Mesenchymal stem cell (in vitro differentiated cells and primary cell): ENCODE data around the gene MVB12B.
A peak's percentile ranks its signal among the peaks of the same experiment; 100 is the strongest.

Experiments used
- DNase-seq: peaks from one replicate; pipeline ENCODE4 v3.0.0-alpha.2; 2013
- H2AFZ ChIP-seq: one replicate; pipeline ENCODE4 v1.6.1; 2013; ENCODE audit warnings: low read depth, mild to moderate bottlenecking, control low read depth, inconsistent platforms, low read length, moderate library complexity
- H2AK5ac ChIP-seq: 2 replicates; pipeline ENCODE4 v1.6.1; 2013; ENCODE audit warnings: low read length, moderate library complexity, mild to moderate bottlenecking, inconsistent platforms; ENCODE audit not compliant: severe bottlenecking
- H2BK120ac ChIP-seq: one replicate; pipeline ENCODE4 v1.6.1; 2013; ENCODE audit warnings: low read depth, mild to moderate bottlenecking, inconsistent platforms, low read length, moderate library complexity
- H2BK12ac ChIP-seq, 2 experiments: one replicate each; pipeline ENCODE4 v1.6.1; 2013; ENCODE audit warnings: inconsistent platforms in 2 of 2, low read length in 2 of 2, mild to moderate bottlenecking in 2 of 2, moderate library complexity in 2 of 2, control low read depth in 1 of 2
- H2BK15ac ChIP-seq: one replicate; pipeline ENCODE4 v1.6.1; 2013; ENCODE audit warnings: mild to moderate bottlenecking, low read depth, inconsistent platforms; ENCODE audit not compliant: poor library complexity, severe bottlenecking
- H2BK5ac ChIP-seq: 2 replicates; pipeline ENCODE4 v1.6.1; 2013; ENCODE audit warnings: low read depth, mild to moderate bottlenecking, low read length, control low read depth, inconsistent platforms; ENCODE audit not compliant: poor library complexity, severe bottlenecking
- H3K14ac ChIP-seq, 2 experiments: one replicate each; pipeline ENCODE4 v1.6.1; 2013; ENCODE audit warnings: inconsistent platforms in 2 of 2, low read length in 2 of 2, control low read depth in 1 of 2, mild to moderate bottlenecking in 1 of 2, moderate library complexity in 1 of 2
- H3K18ac ChIP-seq, 2 experiments: one replicate each; pipeline ENCODE4 v1.6.1; 2013; ENCODE audit warnings: inconsistent platforms in 2 of 2, low read length in 2 of 2, control low read depth in 1 of 2, low read depth in 1 of 2, mild to moderate bottlenecking in 1 of 2
- H3K23ac ChIP-seq, 2 experiments: one replicate each; pipeline ENCODE4 v1.6.1; 2013; ENCODE audit warnings: inconsistent platforms in 2 of 2, low read length in 2 of 2, mild to moderate bottlenecking in 2 of 2, moderate library complexity in 2 of 2, control low read depth in 1 of 2
- H3K27ac ChIP-seq: 2 replicates; pipeline ENCODE4 v1.5.1; 2013; ENCODE audit warnings: mild to moderate bottlenecking, moderate library complexity, low read length, control low read depth, inconsistent platforms; ENCODE audit not compliant: poor library complexity, severe bottlenecking
- H3K27me3 ChIP-seq, 2 experiments: 2 replicates each; pipeline versions ENCODE4 v1.6.1 to v1.7.0; 2013; ENCODE audit warnings: low read length in 2 of 2, mild to moderate bottlenecking in 2 of 2, moderate library complexity in 2 of 2, control low read depth in 1 of 2, inconsistent platforms in 1 of 2; ENCODE audit not compliant: control insufficient read depth in 1 of 2, insufficient read depth in 1 of 2
- H3K36me3 ChIP-seq, 2 experiments: 2 replicates each; pipeline versions ENCODE4 v1.6.1 to v1.7.0; 2013; ENCODE audit warnings: low read length in 2 of 2, control low read depth in 1 of 2, inconsistent platforms in 1 of 2, low read depth in 1 of 2, mild to moderate bottlenecking in 1 of 2; ENCODE audit not compliant: insufficient read depth in 2 of 2, control insufficient read depth in 1 of 2
- H3K4ac ChIP-seq, 2 experiments: one replicate each; pipeline ENCODE4 v1.6.1; 2013; ENCODE audit warnings: inconsistent platforms in 2 of 2, low read length in 2 of 2, mild to moderate bottlenecking in 2 of 2, moderate library complexity in 2 of 2, control low read depth in 1 of 2, low read depth in 1 of 2
- H3K4me1 ChIP-seq: 2 replicates; pipeline ENCODE4 v1.6.1; 2013; ENCODE audit warnings: low read depth, low read length, control low read depth; ENCODE audit not compliant: control insufficient read depth, insufficient read depth
- H3K4me2 ChIP-seq: 2 replicates; pipeline ENCODE4 v1.6.1; 2013; ENCODE audit warnings: low read length, mild to moderate bottlenecking, inconsistent platforms; ENCODE audit not compliant: poor library complexity, severe bottlenecking
- H3K4me3 ChIP-seq, 2 experiments: 2 replicates each; pipeline versions ENCODE4 v1.5.1 to v1.7.0; 2013; ENCODE audit warnings: low read length in 2 of 2, mild to moderate bottlenecking in 2 of 2, control low read depth in 1 of 2, low read depth in 1 of 2; ENCODE audit not compliant: insufficient read depth in 1 of 2
- H3K79me1 ChIP-seq: replicated peaks from 2 replicates; pipeline ENCODE4 v1.6.1; 2013; ENCODE audit warnings: mild to moderate bottlenecking, control low read depth, low read length, inconsistent platforms; ENCODE audit not compliant: poor library complexity, severe bottlenecking
- H3K9ac ChIP-seq: 2 replicates; pipeline ENCODE4 v1.7.0; 2013; ENCODE audit warnings: mild to moderate bottlenecking, low read length, moderate library complexity
- H3K9me3 ChIP-seq: 2 replicates; pipeline ENCODE4 v1.7.0; 2013; ENCODE audit warnings: mild to moderate bottlenecking, low read length; ENCODE audit not compliant: control insufficient read depth
- H4K8ac ChIP-seq: one replicate; pipeline ENCODE4 v1.6.1; 2013; ENCODE audit warnings: inconsistent platforms, mild to moderate bottlenecking, low read length, moderate library complexity
- H4K91ac ChIP-seq: one replicate; pipeline ENCODE4 v1.6.1; 2013; ENCODE audit warnings: mild to moderate bottlenecking, low read length, inconsistent platforms
- WGBS: methylation state at CpG from one replicate; pipeline ENCODE4 v1.1.7; 2013; ENCODE audit warnings: mixed read lengths; 5-methylcytosine and 5-hydroxymethylcytosine counted together

Gene MVB12B

GRCh38 chr9:126516936-126517832, 190.6 kb downstream of the MVB12B start:
- H3K14ac ChIP-seq, result no peak overlapping the region
- H3K4me2 ChIP-seq, result no peak overlapping the region
- no peak overlapping the region for H3K4ac ChIP-seq
- peaks cover 8% of the 10 kb centered on the region for H3K4me1 ChIP-seq
- no peak overlapping the region for H3K18ac ChIP-seq
- no peaks in the 10 kb centered on the region for H3K9me3 ChIP-seq
- H3K27ac ChIP-seq, result no peak overlapping the region
- WGBS, result 39% methylated on average over 30 of the region's 32 CpGs
- no peak overlapping the region for H2BK15ac ChIP-seq
- peak overlapping the region in 1 of 2 experiments; percentile 84 for H3K4me3 ChIP-seq
- H2AFZ ChIP-seq, result no peak overlapping the region
- H3K27me3 ChIP-seq, result peaks cover 70 to 72% of the 10 kb centered on the region in 2 experiments
- H3K36me3 ChIP-seq, result no peaks in the 10 kb centered on the region
- peak overlapping the region; percentile 87 for H3K9ac ChIP-seq
- no peak overlapping the region for H4K8ac ChIP-seq
- no peak overlapping the region for H2BK120ac ChIP-seq
- no peak overlapping the region for H2BK5ac ChIP-seq
- H3K23ac ChIP-seq, result no peak overlapping the region
- no peaks in the 10 kb centered on the region for H3K79me1 ChIP-seq
- no peak overlapping the region for H4K91ac ChIP-seq
- H2AK5ac ChIP-seq, result no peak overlapping the region
- DNase-seq, result peak; percentile 77
- no peak overlapping the region for H2BK12ac ChIP-seq

GRCh38 chr9:126517833-126518356, 191.3 kb downstream of the MVB12B start:
- Histone ChIP-seq H3K9ac (peak overlapping the region; percentile 87), H3K4me3 (peak overlapping the region in 1 of 2 experiments; percentile 84), H2AFZ (no peak overlapping the region), H4K8ac (no peak overlapping the region), H3K4me1 (peaks cover 8% of the 10 kb centered on the region), H2AK5ac (no peak overlapping the region), H3K79me1 (no peaks in the 10 kb centered on the region), H3K23ac (no peak overlapping the region), H3K4ac (no peak overlapping the region), H3K27me3 (peaks cover 75 to 77% of the 10 kb centered on the region in 2 experiments), H2BK15ac (no peak overlapping the region), H3K27ac (no peak overlapping the region), H4K91ac (no peak overlapping the region), H2BK120ac (no peak overlapping the region), H3K9me3 (no peaks in the 10 kb centered on the region), H3K18ac (no peak overlapping the region), H3K14ac (no peak overlapping the region), H2BK5ac (no peak overlapping the region), H3K4me2 (no peak overlapping the region), H3K36me3 (no peaks in the 10 kb centered on the region), H2BK12ac (no peak overlapping the region)
- WGBS, result 27% methylated on average over 9 of the region's 9 CpGs
- no peak for DNase-seq

- no peak overlapping the region for H3K4me2 ChIP-seq
- no peaks in the 10 kb centered on the region for H3K36me3 ChIP-seq
- peaks cover 74 to 76% of the 10 kb centered on the region in 2 experiments for H3K27me3 ChIP-seq
- peaks cover 8% of the 10 kb centered on the region for H3K4me1 ChIP-seq
- no peaks in the 10 kb centered on the region for H3K9me3 ChIP-seq
- no peak overlapping the region for H3K18ac ChIP-seq
- H2BK15ac ChIP-seq, result no peak overlapping the region
- no peak overlapping the region for H2BK12ac ChIP-seq
- 88% methylated on average over 3 of the region's 7 CpGs for whole genome bisulfite sequencing
- H3K79me1 ChIP-seq, result no peaks in the 10 kb centered on the region
- no peak for DNase-seq
- H3K9ac ChIP-seq, result no peak overlapping the region
- H3K4ac ChIP-seq, result no peak overlapping the region
- no peak overlapping the region for H2AFZ ChIP-seq
- H3K14ac ChIP-seq, result no peak overlapping the region
- H2BK120ac ChIP-seq, result no peak overlapping the region
- no peak overlapping the region for H2BK5ac ChIP-seq
- H4K91ac ChIP-seq, result no peak overlapping the region
- H4K8ac ChIP-seq, result no peak overlapping the region
- no peak overlapping the region for H2AK5ac ChIP-seq
- no peak overlapping the region for H3K4me3 ChIP-seq
- H3K27ac ChIP-seq, result no peak overlapping the region
- H3K23ac ChIP-seq, result no peak overlapping the region
These were observed 192.1 kb downstream of the MVB12B start for GRCh38 chr9:126518763-126519162.

- Histone ChIP-seq H4K8ac (no peak overlapping the region), H3K79me1 (no peaks in the 10 kb centered on the region), H3K18ac (no peak overlapping the region), H3K23ac (no peak overlapping the region), H2BK15ac (no peak overlapping the region), H2BK120ac (no peak overlapping the region), H3K4ac (no peak overlapping the region), H3K4me2 (no peak overlapping the region), H4K91ac (no peak overlapping the region), H2BK12ac (no peak overlapping the region), H3K9ac (no peak overlapping the region), H3K27ac (no peak overlapping the region), H3K36me3 (no peaks in the 10 kb centered on the region), H3K27me3 (peaks cover 76 to 81% of the 10 kb centered on the region in 2 experiments), H3K4me1 (peaks cover 1% of the 10 kb centered on the region), H2BK5ac (no peak overlapping the region), H3K9me3 (no peaks in the 10 kb centered on the region), H3K4me3 (no peak overlapping the region), H3K14ac (no peak overlapping the region), H2AK5ac (no peak overlapping the region), H2AFZ (no peak overlapping the region)
- no peak for DNase-seq
- 88% methylated on average over 22 of the region's 22 CpGs for WGBS
These were observed 193.2 kb downstream of the MVB12B start for GRCh38 chr9:126519660-126520420.
